NCI-H1436 (cell line): ENCODE measurements around the gene NR2F2.

ENCODE experiments used
- DNase-seq: peaks from one replicate; lab custom pipeline; 2025; lab: John Stamatoyannopoulos, UW

The NR2F2 gene

GRCh38 chr15:96353930-96354730 lies 23.6 kb downstream of the NR2F2 start:
- DNase-seq, result no peak

- no peak for DNase-seq
Measured at GRCh38 chr15:96354731-96355567, 24.4 kb downstream of the NR2F2 start.

- no peak for DNase-seq
Measured at GRCh38 chr15:96355568-96356187, 25.2 kb downstream of the NR2F2 start.

GRCh38 chr15:96356494-96357455 lies 26.3 kb downstream of the NR2F2 start:
- peak; percentile 36 for DNase-seq

GRCh38 chr15:96358001-96358801 lies 27.7 kb downstream of the NR2F2 start:
- no peak for DNase-seq

- DNase-seq, result no peak
Measured at GRCh38 chr15:96358821-96359615, 28.5 kb downstream of the NR2F2 start.

GRCh38 chr15:96359616-96360521 lies 29.4 kb downstream of the NR2F2 start:
- DNase-seq, result no peak

GRCh38 chr15:96360581-96361308 lies 30.2 kb downstream of the NR2F2 start:
- no peak for DNase-seq

- DNase-seq, result no peak
Measured at GRCh38 chr15:96361309-96362010, 31.0 kb downstream of the NR2F2 start.

- DNase-seq, result no peak
Measured at GRCh38 chr15:96362011-96362754, 31.7 kb downstream of the NR2F2 start.

- no peak for DNase-seq
Measured at GRCh38 chr15:96362755-96363651, 32.5 kb downstream of the NR2F2 start.

GRCh38 chr15:96363707-96364106 lies 33.2 kb downstream of the NR2F2 start:
- DNase-seq, result no peak

- no peak for DNase-seq
Measured at GRCh38 chr15:96365781-96366525, 35.5 kb downstream of the NR2F2 start.

- DNase-seq, result no peak
Measured at GRCh38 chr15:96366526-96366877, 36.0 kb downstream of the NR2F2 start.
